GM19455 (cell line): ENCODE data around the gene NDST4.
A peak's percentile ranks its signal among the peaks of the same experiment; 100 is the strongest.

Experiments used
- ATAC-seq: cut with Tn5 transposase; IDR thresholded peaks from one replicate; pipeline ENCODE4 v1.9.1; 2021; ENCODE audit not compliant: unreplicated experiment

The NDST4 gene

GRCh38 chr4:115113506-115114106, at the start of gene NDST4:
TSS of gene NDST4 (minus strand) at chr4:115113620. CDS start at chr4:115077036, 36,584 bp downstream.
- no peak for ATAC-seq

GRCh38 chr4:115159141-115159540, 45.7 kb upstream of the NDST4 start:
- ATAC-seq: no peak

- ATAC-seq: no peak
Observed at GRCh38 chr4:115158296-115158695, 44.9 kb upstream of the NDST4 start.

- ATAC-seq: no peak
Observed at GRCh38 chr4:115154826-115155225, 41.4 kb upstream of the NDST4 start.

- no peak for ATAC-seq
Observed at GRCh38 chr4:115152965-115153364, 39.5 kb upstream of the NDST4 start.

- ATAC-seq: peak; percentile 79
Observed at GRCh38 chr4:115152081-115152480, 38.7 kb upstream of the NDST4 start.

GRCh38 chr4:115149106-115149505, 35.7 kb upstream of the NDST4 start:
- ATAC-seq: no peak

- ATAC-seq: no peak
Observed at GRCh38 chr4:115145393-115146160, 32.2 kb upstream of the NDST4 start.

GRCh38 chr4:115128037-115128436, 14.6 kb upstream of the NDST4 start:
- no peak for ATAC-seq

GRCh38 chr4:115126491-115126890, 13.1 kb upstream of the NDST4 start:
- no peak for ATAC-seq

- no peak for ATAC-seq
Observed at GRCh38 chr4:115121351-115122043, 8.1 kb upstream of the NDST4 start.

- no peak for ATAC-seq
Observed at GRCh38 chr4:115119804-115120352, 6.5 kb upstream of the NDST4 start.

GRCh38 chr4:115117651-115118050, 4.2 kb upstream of the NDST4 start:
- ATAC-seq: no peak

- no peak for ATAC-seq
Observed at GRCh38 chr4:115110191-115111181, 2.9 kb downstream of the NDST4 start.

GRCh38 chr4:115108850-115109249, 4.6 kb downstream of the NDST4 start:
- no peak for ATAC-seq

- ATAC-seq: no peak
Observed at GRCh38 chr4:115107411-115107810, 6.0 kb downstream of the NDST4 start.

GRCh38 chr4:115101675-115102074, 11.7 kb downstream of the NDST4 start:
- ATAC-seq: no peak

GRCh38 chr4:115090483-115091075, 22.8 kb downstream of the NDST4 start:
- ATAC-seq: peak; percentile 84

GRCh38 chr4:115082633-115083032, 30.8 kb downstream of the NDST4 start:
- no peak for ATAC-seq

- ATAC-seq: no peak
Observed at GRCh38 chr4:115076691-115077090, 36.7 kb downstream of the NDST4 start.
